ENCODE results near the gene RBFOX2.

Gene RBFOX2

GRCh38 chr22:36015155-36015810 is 13.3 kb downstream of the RBFOX2 start:
- no peak overlapping the region for H3K27ac ChIP-seq
- TF ChIP-seq, protein P1, sequence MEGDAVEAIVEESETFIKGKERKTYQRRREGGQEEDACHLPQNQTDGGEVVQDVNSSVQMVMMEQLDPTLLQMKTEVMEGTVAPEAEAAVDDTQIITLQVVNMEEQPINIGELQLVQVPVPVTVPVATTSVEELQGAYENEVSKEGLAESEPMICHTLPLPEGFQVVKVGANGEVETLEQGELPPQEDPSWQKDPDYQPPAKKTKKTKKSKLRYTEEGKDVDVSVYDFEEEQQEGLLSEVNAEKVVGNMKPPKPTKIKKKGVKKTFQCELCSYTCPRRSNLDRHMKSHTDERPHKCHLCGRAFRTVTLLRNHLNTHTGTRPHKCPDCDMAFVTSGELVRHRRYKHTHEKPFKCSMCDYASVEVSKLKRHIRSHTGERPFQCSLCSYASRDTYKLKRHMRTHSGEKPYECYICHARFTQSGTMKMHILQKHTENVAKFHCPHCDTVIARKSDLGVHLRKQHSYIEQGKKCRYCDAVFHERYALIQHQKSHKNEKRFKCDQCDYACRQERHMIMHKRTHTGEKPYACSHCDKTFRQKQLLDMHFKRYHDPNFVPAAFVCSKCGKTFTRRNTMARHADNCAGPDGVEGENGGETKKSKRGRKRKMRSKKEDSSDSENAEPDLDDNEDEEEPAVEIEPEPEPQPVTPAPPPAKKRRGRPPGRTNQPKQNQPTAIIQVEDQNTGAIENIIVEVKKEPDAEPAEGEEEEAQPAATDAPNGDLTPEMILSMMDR (conservative IDR thresholded peaks at IDR 0.05), result no peak

GRCh38 chr22:36014546-36015074 is 14.0 kb downstream of the RBFOX2 start:
- TF ChIP-seq, protein P1 (conservative IDR thresholded peaks at IDR 0.05), result no peak
- H3K27ac ChIP-seq, result no peak overlapping the region

GRCh38 chr22:36012332-36012731 is 16.3 kb downstream of the RBFOX2 start:
- no peak overlapping the region for H3K27ac ChIP-seq
- TF ChIP-seq, protein P1 (conservative IDR thresholded peaks at IDR 0.05), result no peak

GRCh38 chr22:36010882-36011281 is 17.7 kb downstream of the RBFOX2 start:
- TF ChIP-seq, protein P1 (conservative IDR thresholded peaks at IDR 0.05), result no peak
- no peak overlapping the region for H3K27ac ChIP-seq

- TF ChIP-seq, protein P1 (conservative IDR thresholded peaks at IDR 0.05), result no peak
- no peak overlapping the region for H3K27ac ChIP-seq
Measured at GRCh38 chr22:36010090-36010489, 18.5 kb downstream of the RBFOX2 start.

DNA sequence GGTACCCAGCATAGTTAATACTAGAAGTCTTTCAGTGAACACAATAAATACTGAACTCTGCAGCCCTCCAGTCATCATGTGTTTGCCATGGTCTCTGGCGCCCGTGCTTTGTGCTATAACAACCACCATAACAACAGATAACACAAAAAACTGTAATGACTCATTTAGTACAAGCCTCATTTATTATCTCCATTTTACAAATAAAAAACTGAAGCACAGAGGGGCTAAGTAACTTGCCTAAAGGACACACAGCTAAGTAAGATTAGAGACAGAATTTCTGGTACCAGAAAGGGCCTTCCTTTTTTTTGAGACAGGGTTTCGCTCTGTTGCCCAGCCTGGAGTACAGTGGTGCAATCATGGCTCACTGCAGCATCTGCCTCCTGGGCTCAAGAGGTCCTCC is 19.5 kb downstream of the RBFOX2 start:
- H3K27ac ChIP-seq, result no peak overlapping the region

DNA sequence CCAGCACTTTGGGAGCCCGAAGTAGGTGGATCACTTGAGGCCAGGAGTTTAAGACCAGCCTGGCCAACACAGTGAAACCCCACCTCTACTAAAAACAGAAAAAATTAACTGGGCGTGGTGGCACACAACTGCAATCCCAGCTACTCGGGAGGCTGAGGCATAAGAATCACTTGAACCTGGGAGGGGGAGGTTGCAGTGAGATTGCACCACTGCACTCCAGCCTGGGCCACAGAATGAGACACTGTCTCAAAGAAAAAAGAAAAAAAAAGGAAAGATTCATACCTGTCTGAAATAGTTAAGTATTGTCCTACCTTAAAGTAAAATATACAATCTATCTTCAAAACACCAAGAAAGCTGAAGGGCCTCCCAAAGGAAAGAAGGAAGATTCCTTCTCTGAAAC is 20.1 kb downstream of the RBFOX2 start:
- TF ChIP-seq, protein P1 (conservative IDR thresholded peaks at IDR 0.05), result no peak

More for the DNA sequence above, 19.5 kb downstream of the RBFOX2 start:
- TF ChIP-seq, protein P1 (conservative IDR thresholded peaks at IDR 0.05), result no peak

More for the DNA sequence above, 20.1 kb downstream of the RBFOX2 start:
- H3K27ac ChIP-seq, result no peak overlapping the region
